Measurements from ENCODE around the gene DDIT3. TPM values are rescaled to one million over a fixed set of nuclear protein-coding genes. Genes with fewer than 3 reads are reported as not detected.
"Not testable (repeated sequence)": the region's sequence is repeated elsewhere in the genome, so short reads cannot be mapped to it uniquely, and the experiment has no call there.

DDIT3 gene
- total and polyA plus RNA-seq, 12 donors = 7.7 to 98.4 (median 48.7) TPM

- no peak for DNase-seq
- Histone ChIP-seq H3K27me3 (no peaks in the 10 kb centered on the region), H3K4me3 (no peak overlapping the region), H3K4me1 (replicated peaks in 1 of 2) (peaks cover 16 to 26% of the 10 kb centered on the region in 2 donors), H3K9me3 (replicated peaks in 1 of 3) (no peaks in the 10 kb centered on the region), H3K36me3 (replicated peaks in 1 of 2) (peaks cover 0 to 73% of the 10 kb centered on the region in 2 donors), H3K27ac (no peak overlapping the region)
- TF ChIP-seq, protein P1, sequence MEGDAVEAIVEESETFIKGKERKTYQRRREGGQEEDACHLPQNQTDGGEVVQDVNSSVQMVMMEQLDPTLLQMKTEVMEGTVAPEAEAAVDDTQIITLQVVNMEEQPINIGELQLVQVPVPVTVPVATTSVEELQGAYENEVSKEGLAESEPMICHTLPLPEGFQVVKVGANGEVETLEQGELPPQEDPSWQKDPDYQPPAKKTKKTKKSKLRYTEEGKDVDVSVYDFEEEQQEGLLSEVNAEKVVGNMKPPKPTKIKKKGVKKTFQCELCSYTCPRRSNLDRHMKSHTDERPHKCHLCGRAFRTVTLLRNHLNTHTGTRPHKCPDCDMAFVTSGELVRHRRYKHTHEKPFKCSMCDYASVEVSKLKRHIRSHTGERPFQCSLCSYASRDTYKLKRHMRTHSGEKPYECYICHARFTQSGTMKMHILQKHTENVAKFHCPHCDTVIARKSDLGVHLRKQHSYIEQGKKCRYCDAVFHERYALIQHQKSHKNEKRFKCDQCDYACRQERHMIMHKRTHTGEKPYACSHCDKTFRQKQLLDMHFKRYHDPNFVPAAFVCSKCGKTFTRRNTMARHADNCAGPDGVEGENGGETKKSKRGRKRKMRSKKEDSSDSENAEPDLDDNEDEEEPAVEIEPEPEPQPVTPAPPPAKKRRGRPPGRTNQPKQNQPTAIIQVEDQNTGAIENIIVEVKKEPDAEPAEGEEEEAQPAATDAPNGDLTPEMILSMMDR (IDR thresholded peaks at IDR 0.05) = no peak
- no peak for TF ChIP-seq POLR2A (IDR thresholded peaks at IDR 0.05)
- intact Hi-C loops (cut with DNase I) = no loop called here
- 83 to 92% (median 90%) methylated on average over 9 of the region's 9 CpGs for WGBS, 4 donors
These were observed 5.5 kb downstream of the DDIT3 start for GRCh38 chr12:57514720-57515407.

GRCh38 chr12:57514246-57514645 is 6.1 kb downstream of the DDIT3 start:
- WGBS, 4 donors = 88 to 95% (median 93%) methylated on average over 9 of the region's 9 CpGs
- DNase-seq; intact Hi-C loops (cut with DNase I); H3K27ac ChIP-seq; H3K27me3 ChIP-seq; H3K9me3 ChIP-seq (replicated peaks in 1 of 3); H3K4me3 ChIP-seq: not testable (repeated sequence)
- H3K36me3 ChIP-seq (replicated peaks in 1 of 2) = peaks cover 0 to 79% of the 10 kb centered on the region in 2 donors
- H3K4me1 ChIP-seq (replicated peaks in 1 of 2) = peaks cover 16 to 25% of the 10 kb centered on the region in 2 donors

DNA sequence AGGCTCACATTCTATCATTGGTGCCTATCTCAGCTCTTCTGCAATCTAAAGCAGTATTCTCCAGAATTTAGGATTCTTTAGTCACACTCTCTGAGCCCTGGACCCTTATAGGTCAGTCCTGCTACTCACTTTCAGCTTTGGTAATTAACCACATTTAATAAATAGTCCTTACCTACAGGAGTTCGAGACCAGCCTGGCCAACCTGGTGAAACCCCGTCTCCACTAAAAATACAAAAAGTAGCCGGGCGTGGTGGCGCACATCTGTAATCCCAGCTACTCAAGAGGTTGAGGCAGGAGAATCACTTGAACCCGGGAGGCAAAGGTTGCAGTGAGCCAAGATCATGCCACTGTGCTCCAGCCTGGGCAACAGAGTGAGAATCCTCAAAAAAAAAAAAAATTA is 6.6 kb downstream of the DDIT3 start:
- H3K4me3 ChIP-seq; H3K9me3 ChIP-seq (replicated peaks in 1 of 3); DNase-seq; H3K27ac ChIP-seq; H3K27me3 ChIP-seq; intact Hi-C loops (cut with DNase I): not testable (repeated sequence)
- Histone ChIP-seq H3K4me1 (replicated peaks in 1 of 2) (peaks cover 13 to 19% of the 10 kb centered on the region in 2 donors), H3K36me3 (replicated peaks in 1 of 2) (peaks cover 0 to 84% of the 10 kb centered on the region in 2 donors)
- WGBS, 4 donors = 95 to 98% (median 97%) methylated on average over 6 of the region's 6 CpGs

GRCh38 chr12:57513266-57513665 is 7.0 kb downstream of the DDIT3 start:
- H3K27ac ChIP-seq = no peak overlapping the region
- WGBS, 4 donors = 93 to 98% (median 95%) methylated on average over 5 of the region's 5 CpGs
- H3K36me3 ChIP-seq (replicated peaks in 1 of 2) = peaks cover 0 to 84% of the 10 kb centered on the region in 2 donors
- no peak overlapping the region for H3K4me3 ChIP-seq
- peaks cover 9 to 15% of the 10 kb centered on the region in 2 donors for H3K4me1 ChIP-seq (replicated peaks in 1 of 2)
- intact Hi-C loops (cut with DNase I) = no loop called here
- H3K9me3 ChIP-seq (replicated peaks in 1 of 3) = no peaks in the 10 kb centered on the region
- no peaks in the 10 kb centered on the region for H3K27me3 ChIP-seq
- no peak for TF ChIP-seq POLR2A (IDR thresholded peaks at IDR 0.05)
- DNase-seq = no peak

- peaks cover 0 to 81% of the 10 kb centered on the region in 2 donors for H3K36me3 ChIP-seq (replicated peaks in 1 of 2)
- peaks cover 3 to 9% of the 10 kb centered on the region in 2 donors for H3K4me1 ChIP-seq (replicated peaks in 1 of 2)
- intact Hi-C loops (cut with DNase I) = no loop called here
- H3K27ac ChIP-seq = no peak overlapping the region
- H3K4me3 ChIP-seq = no peak overlapping the region
- DNase-seq = no peak
- H3K9me3 ChIP-seq (replicated peaks in 1 of 3) = no peaks in the 10 kb centered on the region
- TF ChIP-seq POLR2A (IDR thresholded peaks at IDR 0.05) = no peak
- TF ChIP-seq, protein P1 (IDR thresholded peaks at IDR 0.05) = no peak
- WGBS, 4 donors = 89 to 95% (median 92%) methylated on average over 6 of the region's 6 CpGs
- no peaks in the 10 kb centered on the region for H3K27me3 ChIP-seq
These were observed 7.6 kb downstream of the DDIT3 start for GRCh38 chr12:57512665-57513064.
